NT2/D1 (cell line): ENCODE data around the gene DDX25.

Experiments used
- SUZ12 ChIP-seq: IDR thresholded peaks from 2 replicates; pipeline ENCODE4 v1.6.1; 2011; ENCODE audit not compliant: insufficient read length, insufficient read depth; ENCODE audit errors: extremely low read depth
- YY1 ChIP-seq: IDR thresholded peaks from 2 replicates; pipeline ENCODE4 v1.6.1; 2011; ENCODE audit not compliant: insufficient read length, insufficient read depth
- ZNF274 ChIP-seq: IDR thresholded peaks from 2 replicates; pipeline ENCODE4 v1.6.1; 2011; ENCODE audit warnings: mild to moderate bottlenecking, low read depth, low read length

DNA sequence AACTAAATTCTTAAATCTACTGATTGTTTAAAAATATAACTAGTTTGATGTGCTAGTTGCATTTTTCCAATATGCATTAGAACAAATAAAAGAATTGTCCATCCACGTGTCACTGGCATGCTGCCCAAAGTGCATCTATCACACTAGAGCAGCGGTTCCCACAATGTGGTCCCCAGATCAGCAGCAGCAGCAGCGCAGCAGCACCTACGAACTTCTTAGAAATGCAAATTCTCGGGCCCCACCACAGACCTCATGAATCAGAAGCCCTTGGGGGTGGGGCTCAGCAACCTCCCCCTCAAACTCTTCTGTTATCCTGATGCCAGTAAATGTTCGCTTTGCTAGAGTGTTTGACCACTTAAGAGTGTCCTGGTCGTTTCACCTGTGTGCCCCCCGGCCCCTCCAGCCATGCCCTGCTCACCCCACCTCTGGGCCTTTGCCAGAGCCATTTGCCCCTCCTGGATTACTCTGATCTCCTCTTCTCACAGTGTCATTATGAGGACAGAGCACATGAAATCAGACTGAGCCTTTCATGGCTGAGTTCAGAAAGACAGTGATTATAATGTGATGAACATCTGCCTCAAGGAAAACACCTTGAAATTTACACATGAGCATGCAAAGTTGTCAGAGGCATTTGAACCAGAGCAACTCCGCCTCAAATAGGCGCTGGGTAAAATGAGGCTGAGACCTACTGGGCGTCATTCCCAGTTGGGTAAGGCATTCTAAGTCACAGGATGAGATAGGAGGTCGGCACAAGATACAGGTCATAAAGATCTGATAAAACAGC, 28.9 kb downstream of the DDX25 start:
- TF ChIP-seq ZNF274 (no peak), YY1 (no peak), SUZ12 (no peak)
